DND-41 (cell line): Measurements from ENCODE around the gene RIOX2.

ENCODE experiments used
- ATAC-seq: fragments of 200-7000 bp; cut with Tn5 transposase; 3 replicates; pipeline ENCODE4 v1.9.1; 2021; ENCODE audit warnings: low read depth; ENCODE audit not compliant: insufficient read depth
- DNase-seq: peaks from one replicate; pipeline ENCODE4 v3.0.0-alpha.2; 2020
- H2AFZ ChIP-seq: 2 replicates; pipeline ENCODE4 v1.6.0; 2012; ENCODE audit warnings: low read depth, low read length
- H3K27ac ChIP-seq: 2 replicates; pipeline ENCODE4 v1.5.1; 2012; ENCODE audit warnings: low read length, inconsistent platforms
- H3K27me3 ChIP-seq: fragments of 200-600 bp; sonication (generic); 2 replicates; pipeline ENCODE4 v1.6.0; 2012; ENCODE audit warnings: low read length, mild to moderate bottlenecking, inconsistent platforms; ENCODE audit not compliant: insufficient read depth, poor library complexity
- H3K36me3 ChIP-seq: 2 replicates; pipeline ENCODE4 v1.5.1; 2012; ENCODE audit warnings: low read length, inconsistent platforms; ENCODE audit not compliant: insufficient read depth
- H3K4me1 ChIP-seq: 2 replicates; pipeline ENCODE4 v1.5.1; 2012; ENCODE audit warnings: mild to moderate bottlenecking, low read length; ENCODE audit not compliant: insufficient read depth
- H3K4me2 ChIP-seq: 2 replicates; pipeline ENCODE4 v1.6.0; 2012; ENCODE audit warnings: mild to moderate bottlenecking, moderate library complexity, low read length, inconsistent platforms; ENCODE audit not compliant: insufficient read depth
- H3K4me3 ChIP-seq, 2 experiments: fragments of 200-600 bp in 1 of 2; shearing (Covaris generic) in 1 of 2; 2 replicates each; pipeline ENCODE4 v1.5.1; 2012 to 2016; ENCODE audit warnings: inconsistent platforms in 2 of 2, low read length in 2 of 2, mild to moderate bottlenecking in 2 of 2, low read depth in 1 of 2, moderate library complexity in 1 of 2
- H3K79me2 ChIP-seq: 2 replicates; pipeline ENCODE4 v1.6.0; 2012; ENCODE audit warnings: low read length, inconsistent platforms; ENCODE audit not compliant: insufficient read depth
- H3K9ac ChIP-seq: 2 replicates; pipeline ENCODE4 v1.6.0; 2012; ENCODE audit warnings: low read depth, mild to moderate bottlenecking, inconsistent platforms, low read length, moderate library complexity
- H3K9me3 ChIP-seq: 2 replicates; pipeline ENCODE4 v1.5.1; 2012; ENCODE audit warnings: low read length, moderate library complexity, mild to moderate bottlenecking, inconsistent platforms; ENCODE audit not compliant: insufficient read depth, severe bottlenecking
- H4K20me1 ChIP-seq: 2 replicates; pipeline ENCODE4 v1.6.0; 2012; ENCODE audit warnings: low read length; ENCODE audit not compliant: insufficient read depth
- CTCF ChIP-seq: IDR thresholded peaks from 2 replicates; pipeline ENCODE4 v1.5.1; 2012; ENCODE audit warnings: borderline replicate concordance, low read length, moderate library complexity, mild to moderate bottlenecking; ENCODE audit not compliant: poor library complexity, severe bottlenecking; ENCODE audit errors: extremely low read depth
- EZH2 ChIP-seq: IDR thresholded peaks from 3 replicates; pipeline ENCODE4 v1.6.1; 2012; ENCODE audit warnings: borderline replicate concordance, low read depth, mild to moderate bottlenecking, moderate library complexity, low read length, inconsistent platforms; ENCODE audit not compliant: severe bottlenecking

The RIOX2 gene

GRCh38 chr3:97934980-97935695 is 37.1 kb downstream of the RIOX2 start:
- Histone ChIP-seq H2AFZ (no peak overlapping the region), H3K36me3 (peaks cover 59% of the 10 kb centered on the region), H3K4me3 (no peak overlapping the region), H3K9ac (no peak overlapping the region), H3K27ac (no peak overlapping the region), H4K20me1 (no peaks in the 10 kb centered on the region), H3K79me2 (no peaks in the 10 kb centered on the region), H3K4me1 (no peaks in the 10 kb centered on the region), H3K4me2 (no peak overlapping the region), H3K9me3 (no peaks in the 10 kb centered on the region), H3K27me3 (no peaks in the 10 kb centered on the region)
- DNase-seq (no peak), ATAC-seq (no peak)
- no peak for TF ChIP-seq CTCF
- TF ChIP-seq EZH2 = no peak

- DNase-seq = no peak
- Histone ChIP-seq H2AFZ (no peak overlapping the region), H3K27ac (no peak overlapping the region), H3K79me2 (no peaks in the 10 kb centered on the region), H3K4me2 (no peak overlapping the region), H3K27me3 (no peaks in the 10 kb centered on the region), H3K4me1 (no peaks in the 10 kb centered on the region), H3K36me3 (peaks cover 39% of the 10 kb centered on the region), H4K20me1 (no peaks in the 10 kb centered on the region), H3K9ac (no peak overlapping the region), H3K4me3 (no peak overlapping the region), H3K9me3 (no peaks in the 10 kb centered on the region)
- TF ChIP-seq EZH2 (no peak), CTCF (no peak)
- ATAC-seq = no peak
Observed at GRCh38 chr3:97932387-97932801, 39.8 kb downstream of the RIOX2 start.

- H3K4me2 ChIP-seq = no peak overlapping the region
- H2AFZ ChIP-seq = no peak overlapping the region
- H3K4me3 ChIP-seq = no peak overlapping the region
- H3K9ac ChIP-seq = no peak overlapping the region
- TF ChIP-seq EZH2 (no peak), CTCF (no peak)
- H3K79me2 ChIP-seq = no peaks in the 10 kb centered on the region
- ATAC-seq = no peak
- no peaks in the 10 kb centered on the region for H3K9me3 ChIP-seq
- no peaks in the 10 kb centered on the region for H3K4me1 ChIP-seq
- DNase-seq = no peak
- no peak overlapping the region for H3K27ac ChIP-seq
- H3K27me3 ChIP-seq = no peaks in the 10 kb centered on the region
- peaks cover 28% of the 10 kb centered on the region for H3K36me3 ChIP-seq
- H4K20me1 ChIP-seq = no peaks in the 10 kb centered on the region
Observed at GRCh38 chr3:97931218-97931617, 41.0 kb downstream of the RIOX2 start.
